HFF-Myc (cell line): Measurements from ENCODE around the gene LRRC9.

Experiments used
- DNase-seq: peaks from one replicate; pipeline ENCODE4 v3.0.0-alpha.2; 2011; ENCODE audit warnings: low read depth; ENCODE audit errors: extremely low read depth
- H3K4me3 ChIP-seq: replicated peaks from 2 replicates; pipeline ENCODE4 v1.5.1; 2011; ENCODE audit warnings: low read depth, mild to moderate bottlenecking, control low read depth, low read length
- CTCF ChIP-seq: IDR thresholded peaks from 2 replicates; pipeline ENCODE4 v1.5.1; 2012; ENCODE audit warnings: mild to moderate bottlenecking, low read depth, low read length, control low read depth; ENCODE audit errors: missing control alignments

Gene LRRC9

GRCh38 chr14:60058087-60058486 lies 138.1 kb downstream of the LRRC9 start:
- no peak for DNase-seq
- no peak for TF ChIP-seq CTCF
- no peak overlapping the region for H3K4me3 ChIP-seq

- DNase-seq: no peak
- H3K4me3 ChIP-seq: no peak overlapping the region
- TF ChIP-seq CTCF: no peak
Observed at GRCh38 chr14:60061371-60061770, 141.4 kb downstream of the LRRC9 start.

- TF ChIP-seq CTCF: peak; percentile 21
- DNase-seq: no peak
- no peak overlapping the region for H3K4me3 ChIP-seq
Observed at GRCh38 chr14:60064491-60065072, 144.6 kb downstream of the LRRC9 start.

GRCh38 chr14:60067882-60068281 lies 147.9 kb downstream of the LRRC9 start:
- TF ChIP-seq CTCF: no peak
- H3K4me3 ChIP-seq: no peak overlapping the region
- DNase-seq: no peak

GRCh38 chr14:60079723-60080122 lies 159.8 kb downstream of the LRRC9 start:
- peak; percentile 7 for TF ChIP-seq CTCF
- no peak overlapping the region for H3K4me3 ChIP-seq
- DNase-seq: no peak

- no peak overlapping the region for H3K4me3 ChIP-seq
- DNase-seq: no peak
- no peak for TF ChIP-seq CTCF
Observed at GRCh38 chr14:60085085-60085484, 165.1 kb downstream of the LRRC9 start.

GRCh38 chr14:60085693-60086092 lies 165.7 kb downstream of the LRRC9 start:
- no peak for DNase-seq
- no peak for TF ChIP-seq CTCF
- H3K4me3 ChIP-seq: no peak overlapping the region
